NCI-H82 treated with DMSO at 0.1 percent for 48 hours (cell line): ENCODE data around the gene CLIC3.
"Not testable (repeated sequence)": the region's sequence is repeated elsewhere in the genome, so short reads cannot be mapped to it uniquely, and the experiment has no call there.

Experiments used
- DNase-seq: peaks from one replicate; lab custom pipeline; 2025; ENCODE audit not compliant: unreplicated experiment; lab: John Stamatoyannopoulos, UW

The CLIC3 gene, protein sequence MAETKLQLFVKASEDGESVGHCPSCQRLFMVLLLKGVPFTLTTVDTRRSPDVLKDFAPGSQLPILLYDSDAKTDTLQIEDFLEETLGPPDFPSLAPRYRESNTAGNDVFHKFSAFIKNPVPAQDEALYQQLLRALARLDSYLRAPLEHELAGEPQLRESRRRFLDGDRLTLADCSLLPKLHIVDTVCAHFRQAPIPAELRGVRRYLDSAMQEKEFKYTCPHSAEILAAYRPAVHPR

DNA sequence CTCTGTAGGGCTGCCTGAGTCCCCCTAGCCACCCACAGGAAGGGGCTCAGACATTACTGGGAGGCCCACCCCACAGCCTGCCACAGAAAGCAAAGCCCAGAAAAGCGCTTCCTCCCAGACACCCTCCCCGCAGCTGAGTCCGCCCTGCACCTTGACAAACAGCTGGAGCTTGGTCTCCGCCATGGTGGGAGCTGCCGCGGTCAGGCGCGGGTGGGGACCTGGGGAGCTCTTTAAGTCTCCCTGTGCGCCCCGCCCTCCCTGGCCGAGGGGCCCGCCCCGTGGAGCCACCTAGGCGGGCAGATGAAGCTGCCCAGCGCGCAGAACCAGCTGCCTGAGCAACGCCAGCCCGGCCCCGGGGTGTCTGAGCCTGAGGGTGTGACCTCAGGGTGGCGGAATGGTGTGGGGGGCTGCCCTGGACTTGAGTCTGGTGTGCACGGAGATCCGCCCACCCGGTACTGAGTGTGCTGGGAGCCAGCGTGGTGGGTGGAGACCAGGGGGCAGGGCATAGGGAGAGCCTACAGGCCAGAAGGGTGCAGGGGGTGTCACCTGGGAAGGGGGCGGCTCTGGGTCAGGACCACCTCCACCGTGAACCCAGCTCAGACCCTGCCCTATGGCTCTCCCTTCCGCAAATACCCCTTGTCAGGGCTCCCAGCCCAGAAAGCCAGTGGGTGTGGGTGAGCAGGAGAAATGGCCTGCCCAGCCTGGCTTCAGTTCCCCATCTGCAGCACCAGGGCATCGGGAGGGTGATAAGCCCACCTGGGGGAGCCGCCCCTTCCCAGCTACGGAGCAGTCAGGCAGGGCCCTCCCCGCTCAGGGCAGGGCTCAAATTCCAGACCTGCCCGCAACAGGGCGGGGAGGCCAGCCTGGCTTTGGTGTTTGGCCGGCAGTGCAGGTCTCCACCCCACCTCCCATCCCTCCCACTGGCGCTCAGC lies at the start of gene CLIC3:
Gene CLIC3, minus strand, starts transcription at position 208 of the 932 bp plus-strand sequence. Its CDS starts 25 bp downstream, at position 183.
- DNase-seq = no peak

DNA sequence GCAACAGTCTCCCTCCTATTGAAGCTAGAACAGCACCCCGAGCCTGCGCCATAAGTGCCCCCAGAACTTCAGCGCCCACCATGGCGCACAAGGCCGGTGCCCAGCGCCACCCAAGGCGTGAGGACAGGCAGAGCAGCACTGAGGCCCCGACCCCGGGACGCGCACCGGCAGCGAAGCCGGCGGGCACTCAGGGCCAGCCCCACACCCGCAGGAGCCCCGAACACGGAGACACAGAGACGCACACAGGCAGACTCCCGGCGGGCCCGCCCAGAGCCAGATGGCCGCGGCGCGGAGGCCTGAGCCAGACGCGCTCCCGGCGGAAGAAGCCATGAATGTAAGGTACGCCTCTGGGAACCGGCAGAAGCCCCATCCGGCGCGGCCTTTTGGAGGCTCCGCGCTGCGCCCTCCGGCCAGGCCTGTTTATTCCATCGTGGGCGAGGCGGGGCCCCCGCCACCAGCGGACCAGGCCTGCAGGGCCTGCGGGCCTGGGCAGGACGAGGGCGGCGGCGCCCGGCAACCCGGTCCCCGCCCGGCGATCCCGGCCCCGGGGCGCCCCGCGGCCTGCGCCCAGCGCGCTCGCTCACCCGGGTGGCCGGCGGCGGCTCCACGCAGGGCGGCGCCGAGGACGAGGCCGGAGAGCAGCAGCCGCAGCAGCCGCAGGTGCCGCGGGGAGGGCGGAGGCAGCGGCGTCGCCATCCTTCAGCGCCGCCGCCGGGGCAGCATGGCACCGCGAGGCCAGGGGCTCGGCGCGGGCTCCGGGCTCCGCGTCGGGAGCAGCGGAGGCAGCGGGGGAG lies 49.1 kb upstream of the CLIC3 start:
- no peak for DNase-seq

DNA sequence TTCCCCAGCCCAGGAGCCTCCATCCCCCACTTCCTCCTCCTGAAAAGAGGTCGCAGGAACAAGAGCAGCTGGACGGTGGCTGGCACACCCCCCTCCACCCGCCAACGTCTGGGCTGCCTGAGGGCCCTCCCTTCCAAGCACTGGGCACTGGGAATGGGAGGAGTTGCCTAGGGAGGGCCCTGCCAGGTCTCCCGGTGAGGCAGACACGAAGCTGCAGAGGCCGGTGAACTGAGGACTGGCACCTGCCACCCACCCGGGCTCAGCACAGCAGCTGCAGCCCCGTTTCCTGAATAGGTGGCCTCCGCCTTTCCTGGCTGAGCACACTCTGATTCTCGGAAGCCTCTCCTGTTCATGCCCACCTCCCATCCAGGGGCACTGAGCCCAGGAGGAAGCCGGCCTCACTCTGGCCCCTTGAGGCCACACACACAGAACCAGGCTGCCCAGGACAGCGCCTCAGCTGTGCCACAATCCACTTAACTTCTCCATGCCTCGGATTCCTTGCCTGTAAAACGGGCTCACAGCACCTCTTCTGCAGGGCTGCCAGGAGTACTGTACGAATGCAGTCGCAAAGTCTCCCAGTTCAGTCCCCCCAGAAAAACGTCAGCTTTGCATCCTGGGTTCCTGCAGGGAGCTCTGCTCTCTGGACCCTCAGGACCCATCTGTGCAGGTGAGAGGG lies 48.3 kb upstream of the CLIC3 start:
- DNase-seq = no peak

DNA sequence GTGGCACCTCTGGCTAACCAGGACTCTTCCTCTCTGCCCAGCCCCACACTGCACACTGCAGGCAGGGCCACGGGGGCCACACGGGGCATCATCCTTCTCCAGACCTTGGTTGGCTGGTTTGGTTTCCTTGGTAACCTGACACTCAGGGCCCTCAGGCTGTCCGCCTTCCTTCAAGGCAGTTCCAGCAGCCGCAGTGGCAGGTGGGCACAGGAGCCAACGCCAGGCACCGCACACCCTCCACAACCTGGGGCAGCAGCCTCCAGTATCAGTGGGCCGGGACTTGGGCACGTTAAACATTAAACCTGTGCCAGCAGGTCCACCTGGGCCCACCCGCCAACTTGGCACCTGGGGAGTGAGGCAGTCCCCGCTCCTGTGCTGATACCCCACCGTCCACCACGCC lies 47.7 kb upstream of the CLIC3 start:
- DNase-seq = no peak

DNA sequence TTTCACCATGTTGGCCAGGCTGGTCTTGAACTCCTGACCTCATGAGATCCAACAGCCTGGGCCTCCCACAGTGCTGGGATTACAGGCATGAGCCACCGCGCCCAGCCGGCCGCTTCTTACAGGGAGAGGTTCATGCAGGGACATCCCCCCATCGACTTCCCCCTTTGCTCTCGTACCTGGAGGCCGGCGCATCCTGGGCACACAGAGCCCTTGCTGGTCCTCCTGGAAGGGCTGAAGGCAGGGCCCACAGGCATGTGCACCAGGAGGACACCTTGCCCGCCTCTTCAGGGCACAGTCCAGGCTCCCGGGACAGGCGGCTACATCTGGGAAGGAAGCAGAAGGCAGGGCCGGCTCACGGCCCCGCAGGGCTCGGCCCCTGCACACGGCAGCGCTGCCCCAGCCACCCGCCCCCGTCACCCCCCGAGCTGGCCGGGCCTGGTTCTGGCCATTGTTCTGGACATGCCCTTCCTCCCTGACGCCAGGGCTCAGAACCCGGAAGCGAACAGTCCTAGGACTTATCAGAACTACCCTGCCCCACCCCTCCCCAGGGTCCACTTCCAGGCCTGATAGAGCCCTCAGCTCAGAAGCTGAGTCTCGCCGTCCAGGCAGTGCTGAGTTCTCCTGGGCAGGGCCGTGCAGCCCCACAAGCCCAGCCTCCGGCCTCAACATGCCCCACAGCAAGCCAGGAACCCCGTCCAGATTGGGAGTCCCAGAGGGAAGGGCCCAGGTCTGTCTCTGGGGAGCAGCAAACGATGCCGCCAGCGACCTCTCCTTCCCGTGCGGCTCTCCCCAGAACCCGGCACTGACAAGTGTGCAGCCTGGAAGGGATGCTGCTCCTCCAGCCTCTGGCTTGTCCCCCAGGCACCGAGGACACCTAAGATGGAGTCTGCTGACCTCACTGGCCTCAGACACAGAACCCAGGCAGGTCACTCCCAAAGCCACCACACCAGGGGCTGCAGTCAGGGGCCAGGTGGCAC lies 46.7 kb upstream of the CLIC3 start:
- DNase-seq = no peak

DNA sequence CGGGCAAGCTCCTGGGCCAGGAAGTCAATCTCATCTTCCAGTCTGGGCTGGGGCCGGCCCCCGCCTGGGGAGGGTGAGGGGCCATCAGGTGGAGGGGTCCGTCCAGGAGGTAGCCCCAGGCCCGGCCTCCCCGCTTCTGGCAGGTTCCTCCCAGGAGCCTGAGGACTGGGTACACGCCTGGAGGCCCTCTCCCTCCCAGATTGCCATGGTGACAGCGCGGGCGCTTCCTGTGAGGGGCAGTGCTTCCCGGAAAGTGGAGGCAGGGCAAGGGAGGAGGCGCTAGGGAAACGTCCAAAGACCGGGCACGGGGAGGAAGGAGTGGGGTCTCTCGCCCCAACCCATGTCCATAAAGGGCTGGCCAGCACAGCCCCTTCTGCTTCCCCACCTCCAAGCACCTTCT lies 44.8 kb upstream of the CLIC3 start:
- DNase-seq = no peak

DNA sequence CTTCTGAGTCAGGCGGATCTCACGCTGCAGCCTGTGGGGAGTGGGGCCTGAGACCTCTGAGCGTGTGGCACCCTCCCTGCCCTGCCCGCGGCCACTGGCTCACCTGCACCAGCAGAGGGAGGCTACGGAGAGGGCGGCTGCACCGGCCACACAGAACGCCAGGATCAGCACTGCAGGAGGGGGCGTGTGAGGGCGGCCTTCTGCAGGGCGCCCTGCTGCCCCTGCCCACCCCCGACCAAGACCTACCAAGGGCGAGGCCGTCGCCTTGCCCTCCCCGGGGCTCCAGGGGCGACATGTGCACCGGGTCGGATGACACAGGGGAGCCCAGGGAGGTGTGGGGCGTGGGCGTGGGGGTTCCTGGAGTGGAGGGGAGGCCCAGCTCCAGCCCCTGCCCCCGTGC lies 44.2 kb upstream of the CLIC3 start:
- no peak for DNase-seq

DNA sequence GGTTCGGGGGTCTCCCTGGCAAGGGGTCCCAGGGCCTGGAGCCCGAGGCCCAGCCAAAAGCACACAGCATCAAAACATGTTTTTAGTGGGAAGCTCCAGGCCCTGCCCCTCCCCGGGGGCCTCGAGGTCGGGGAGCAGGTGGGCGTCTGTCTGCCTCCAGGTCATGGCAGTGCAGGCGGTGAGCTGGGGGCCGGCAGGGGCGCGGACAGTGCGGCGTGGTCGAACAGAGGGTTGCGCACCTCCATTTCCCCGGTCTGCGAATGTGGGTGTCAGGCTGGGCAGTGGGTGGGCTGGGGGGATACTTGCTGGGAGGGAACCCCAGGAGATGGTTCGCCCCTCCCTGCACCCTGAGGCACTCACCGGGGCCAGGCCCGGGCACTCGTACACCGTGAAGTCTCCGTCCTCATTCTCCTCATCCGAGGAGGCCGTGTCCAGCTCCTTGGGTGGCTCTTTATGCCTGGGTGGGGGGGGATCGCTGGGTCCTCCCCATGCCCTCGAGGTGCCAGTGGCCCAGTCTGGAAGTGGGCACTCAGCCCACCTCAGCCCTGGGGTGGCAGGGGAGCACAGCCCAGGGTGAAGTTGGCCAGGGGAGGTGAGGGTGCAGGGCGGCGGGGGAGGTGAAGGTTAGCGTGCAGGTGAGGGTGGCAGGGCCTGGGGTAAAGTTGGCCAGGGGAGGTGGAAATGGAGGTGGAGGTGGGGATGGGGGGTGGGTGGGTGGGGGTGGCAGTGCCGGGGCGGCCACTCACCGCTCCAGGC lies 43.4 kb upstream of the CLIC3 start:
- no peak for DNase-seq

DNA sequence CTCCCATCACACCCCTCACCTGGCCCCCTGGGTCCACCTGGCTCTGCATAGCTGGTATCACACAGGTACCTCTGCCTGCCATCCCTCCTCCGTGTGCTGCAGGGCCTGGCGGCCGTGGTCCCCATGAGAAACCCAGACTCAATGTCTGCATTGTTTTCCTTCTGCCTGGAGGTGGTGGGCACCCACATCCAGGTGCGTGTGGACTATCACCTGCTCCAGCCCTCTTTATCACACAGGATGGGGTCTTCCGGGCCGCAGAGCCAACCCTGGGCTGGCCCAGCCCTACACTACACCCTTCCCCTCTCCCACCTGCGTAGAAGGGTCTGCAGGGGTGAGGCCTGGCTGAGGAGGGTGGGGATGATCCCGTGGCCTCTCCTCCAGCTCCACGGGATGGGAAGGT lies 42.5 kb upstream of the CLIC3 start:
- no peak for DNase-seq

DNA sequence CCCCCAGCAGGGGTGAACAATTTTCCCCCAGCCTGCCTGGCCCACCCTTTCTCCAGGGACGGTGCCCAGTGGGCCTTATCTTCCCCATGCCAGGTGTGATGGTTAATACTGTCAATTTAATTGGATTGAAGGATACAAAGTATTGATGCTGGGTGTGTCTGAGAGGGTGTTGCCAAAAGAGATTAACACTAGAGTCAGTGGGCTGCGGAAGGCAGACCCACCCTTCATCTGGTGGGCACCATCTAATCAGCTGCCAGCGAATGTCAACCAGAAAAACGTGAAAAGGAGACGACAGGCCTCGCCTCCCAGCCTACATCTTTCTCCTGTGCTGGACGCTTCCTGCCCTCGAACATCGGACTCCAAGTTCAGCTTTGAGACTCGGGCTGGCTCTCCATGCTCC lies 41.1 kb upstream of the CLIC3 start:
- peak; percentile 11 for DNase-seq

DNA sequence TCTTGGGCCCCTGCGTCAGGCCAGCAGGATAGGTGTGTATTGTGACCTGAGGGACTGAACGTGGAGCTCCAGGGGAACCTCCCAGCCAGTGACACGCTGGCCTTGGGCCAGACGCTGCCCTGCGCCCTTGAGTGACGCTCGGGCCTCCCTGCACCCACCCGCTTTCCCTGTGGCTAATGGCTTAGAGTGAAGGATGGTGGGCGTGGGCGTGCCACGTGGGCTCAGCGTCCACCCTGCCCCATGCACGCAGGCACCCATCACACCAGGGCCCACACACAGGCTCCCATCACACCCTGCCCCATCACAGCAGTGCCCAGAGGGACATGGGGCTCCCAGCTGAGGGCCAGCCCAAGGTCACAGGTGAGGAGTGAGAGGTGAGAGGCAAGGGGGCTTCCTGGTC lies 40.7 kb upstream of the CLIC3 start:
- no peak for DNase-seq

DNA sequence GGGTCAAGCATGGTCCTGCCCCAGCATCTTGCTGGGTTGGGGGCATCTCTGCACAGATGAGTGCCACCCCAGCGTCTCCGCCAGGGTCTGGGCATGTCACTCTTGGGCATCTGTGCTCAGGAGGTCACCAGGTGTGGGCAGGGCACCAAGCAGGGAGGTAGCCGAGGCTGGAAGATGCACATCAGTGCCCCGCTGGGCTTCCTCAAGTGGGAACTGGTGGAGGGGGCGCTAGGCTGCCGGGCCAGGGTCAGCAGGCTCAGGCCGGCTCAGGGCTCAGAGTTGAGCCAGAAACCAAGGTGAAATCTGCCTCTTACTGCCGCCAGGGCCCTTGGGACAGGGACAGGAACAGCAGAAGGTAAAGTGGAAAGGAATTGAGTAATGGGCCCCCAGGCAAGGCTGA lies 39.6 kb upstream of the CLIC3 start:
- no peak for DNase-seq

DNA sequence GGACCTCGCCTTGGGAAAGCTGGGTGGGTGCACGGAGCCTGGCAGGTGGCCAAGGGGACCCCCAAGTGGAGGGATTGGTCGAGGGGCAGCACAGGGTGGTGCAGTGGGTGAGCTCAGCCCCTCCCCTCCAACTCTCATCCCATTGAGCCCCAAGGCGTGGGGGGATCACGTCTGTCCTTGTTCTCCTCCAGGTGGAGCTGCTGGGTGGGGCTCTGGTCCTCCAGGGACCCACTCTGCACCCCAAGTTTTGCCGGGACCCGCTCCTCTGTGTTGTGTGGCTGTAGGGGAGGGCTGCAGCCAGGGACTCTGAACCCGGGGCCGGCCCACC lies 39.1 kb upstream of the CLIC3 start:
- no peak for DNase-seq

DNA sequence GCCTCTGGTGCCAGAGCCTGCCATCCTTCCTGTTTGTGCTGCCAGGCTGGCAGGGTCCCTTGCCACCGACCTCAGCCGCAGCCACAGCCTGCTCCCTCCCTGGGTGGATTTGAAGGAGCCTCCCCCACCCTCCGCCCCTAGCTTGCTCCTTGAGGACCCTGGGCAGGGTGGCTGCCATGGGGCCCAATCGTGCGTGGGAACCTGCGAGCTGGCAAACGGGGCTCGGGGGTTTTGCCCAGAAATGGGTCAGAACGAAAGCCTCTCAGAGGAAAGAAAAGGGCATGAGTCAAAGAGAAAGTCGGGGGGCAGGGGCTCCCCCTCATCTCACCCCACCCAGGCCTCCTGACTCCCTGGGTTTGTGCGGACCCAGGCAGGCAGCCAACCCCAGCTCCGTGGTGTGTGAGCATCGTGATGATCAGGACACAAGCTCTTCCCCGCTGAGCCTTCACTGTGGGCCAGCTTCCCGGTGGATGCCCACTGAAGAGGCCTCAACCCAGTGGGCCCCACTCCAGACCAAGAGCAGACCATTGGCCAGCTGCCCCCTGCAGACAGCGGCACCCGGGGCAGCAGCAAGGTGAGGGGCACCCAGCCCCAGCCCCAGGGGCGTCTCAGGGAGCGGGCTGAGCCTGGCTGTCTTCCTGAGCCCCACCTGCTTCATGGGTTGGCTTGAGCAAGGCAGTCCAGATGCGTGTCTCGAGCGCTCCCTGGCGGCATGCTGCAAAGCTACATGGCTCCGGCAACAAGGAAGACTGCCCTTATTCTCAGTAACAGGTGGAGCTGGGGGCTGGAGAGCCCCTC lies 38.5 kb upstream of the CLIC3 start:
- DNase-seq = peak; percentile 68

DNA sequence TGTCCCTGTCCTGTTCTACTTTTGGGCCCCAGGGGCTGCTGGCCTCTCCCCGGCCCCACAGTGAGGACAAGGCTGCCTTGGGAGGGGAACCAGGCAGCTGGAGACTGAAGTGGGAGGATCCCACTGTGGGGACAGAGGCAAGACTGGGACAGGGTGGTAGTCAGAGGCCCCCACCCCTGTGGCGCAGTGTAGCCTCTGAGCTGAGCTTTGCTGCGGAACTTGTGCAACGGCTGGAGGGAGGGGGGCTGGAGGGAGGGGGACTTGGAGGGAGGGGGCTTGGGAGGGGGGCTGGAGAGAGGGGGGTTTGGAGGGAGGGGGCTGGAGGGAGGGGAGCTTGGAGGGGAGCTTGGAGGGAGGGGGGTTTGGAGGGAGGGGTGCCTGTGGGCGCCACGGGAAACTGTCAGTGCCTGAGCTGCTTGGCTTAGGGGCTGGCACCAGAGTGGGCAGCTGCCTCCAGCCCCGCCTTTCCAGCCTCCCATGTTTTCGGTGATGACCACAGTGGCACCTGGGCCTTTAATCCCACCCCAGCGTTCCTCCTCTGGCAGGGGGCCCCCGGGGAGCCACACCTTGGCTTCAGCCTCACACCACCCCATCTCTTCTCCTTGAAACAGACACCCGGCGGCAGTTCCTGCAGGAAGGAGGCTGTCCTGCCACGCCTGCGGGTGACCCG lies 37.8 kb upstream of the CLIC3 start:
- no peak for DNase-seq

DNA sequence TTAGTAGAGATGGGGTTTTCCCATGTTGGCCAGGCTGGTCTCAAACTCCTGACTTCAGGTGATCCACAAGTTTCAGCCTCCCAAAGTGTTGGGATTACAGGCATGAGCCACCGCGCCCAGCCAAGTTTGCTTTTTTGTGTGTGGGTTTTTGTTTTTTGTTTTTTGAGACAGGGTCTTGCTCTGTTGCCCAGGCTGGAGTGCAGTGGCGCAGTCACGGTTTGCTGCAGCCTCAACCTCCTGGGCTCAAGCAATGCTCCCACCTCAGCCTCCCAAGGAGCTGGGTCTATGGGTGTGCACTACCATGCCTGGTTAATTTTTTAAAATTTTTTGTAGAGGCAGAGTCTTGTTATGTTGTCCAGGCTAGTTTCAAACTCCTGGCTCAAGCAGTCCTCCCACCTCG lies 37.1 kb upstream of the CLIC3 start:
- DNase-seq = not testable (repeated sequence)

DNA sequence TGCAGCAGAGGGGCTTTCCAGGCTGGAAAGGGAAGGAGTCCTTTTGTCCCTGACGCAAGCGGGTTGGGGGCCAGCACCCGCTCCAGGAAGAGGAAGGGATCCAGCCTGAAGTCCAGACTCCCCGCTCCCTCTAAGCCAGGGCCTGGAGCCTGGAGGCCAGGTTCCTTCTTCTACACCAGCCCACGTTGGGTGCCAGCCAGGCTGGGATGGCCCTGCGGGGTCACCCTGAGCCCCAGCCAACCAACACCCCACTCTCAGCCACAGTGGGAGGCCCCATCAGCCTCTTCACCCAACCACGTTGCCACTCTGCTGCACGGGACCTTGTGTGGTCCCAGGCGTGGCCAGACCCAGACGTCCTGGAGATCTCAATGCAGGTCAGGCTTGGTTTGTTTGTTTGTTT lies 36.5 kb upstream of the CLIC3 start:
- DNase-seq = no peak
